ENCODE results near the gene SOX18.
"Not testable (repeated sequence)": the region's sequence is repeated elsewhere in the genome, so short reads cannot be mapped to it uniquely, and the experiment has no call there.

Gene SOX18

GRCh38 chr20:64049060-64049877 lies at the start of gene SOX18:
Gene SOX18, minus strand, starts transcription at chr20:64049639. Its CDS starts 123 bp downstream, at chr20:64049516.
- DNase-seq, result no peak

GRCh38 chr20:64098471-64099013 lies 49.1 kb upstream of the SOX18 start:
- DNase-seq, result no peak

GRCh38 chr20:64096535-64096934 lies 47.1 kb upstream of the SOX18 start:
- DNase-seq, result no peak

- DNase-seq, result no peak
Measured at GRCh38 chr20:64095927-64096326, 46.5 kb upstream of the SOX18 start.

- no peak for DNase-seq
Measured at GRCh38 chr20:64095455-64095854, 46.0 kb upstream of the SOX18 start.

GRCh38 chr20:64093013-64093503 lies 43.6 kb upstream of the SOX18 start:
- DNase-seq, result no peak

GRCh38 chr20:64092258-64093012 lies 43.0 kb upstream of the SOX18 start:
- no peak for DNase-seq

GRCh38 chr20:64091770-64092169 lies 42.3 kb upstream of the SOX18 start:
- no peak for DNase-seq

GRCh38 chr20:64091340-64091739 lies 41.9 kb upstream of the SOX18 start:
- no peak for DNase-seq

- DNase-seq, result no peak
Measured at GRCh38 chr20:64090165-64090564, 40.7 kb upstream of the SOX18 start.

- not testable (repeated sequence) for DNase-seq
Measured at GRCh38 chr20:64088586-64088985, 39.1 kb upstream of the SOX18 start.

GRCh38 chr20:64087226-64087825 lies 37.9 kb upstream of the SOX18 start:
- DNase-seq, result not testable (repeated sequence)

GRCh38 chr20:64086801-64087200 lies 37.4 kb upstream of the SOX18 start:
- no peak for DNase-seq

GRCh38 chr20:64084685-64085152 lies 35.3 kb upstream of the SOX18 start:
- DNase-seq, result no peak

- DNase-seq, result no peak
Measured at GRCh38 chr20:64083804-64084684, 34.6 kb upstream of the SOX18 start, which contains the start of gene LKAAEAR1. Gene LKAAEAR1, minus strand, starts transcription at chr20:64084398. Its CDS starts 179 bp downstream, at chr20:64084219.

GRCh38 chr20:64083378-64083803 lies 34.0 kb upstream of the SOX18 start:
- peak; percentile 58 for DNase-seq

- DNase-seq, result no peak
Measured at GRCh38 chr20:64082820-64083377, 33.5 kb upstream of the SOX18 start.

- DNase-seq, result no peak
Measured at GRCh38 chr20:64082126-64082731, 32.8 kb upstream of the SOX18 start.

GRCh38 chr20:64081624-64081964 lies 32.2 kb upstream of the SOX18 start:
- no peak for DNase-seq

- DNase-seq, result no peak
Measured at GRCh38 chr20:64080813-64081623, 31.6 kb upstream of the SOX18 start.

Data from activated gamma-delta T cell treated with Interleukin-2 at 50 U/mL for 16 hours (primary cell).